ENCODE measurements around the gene ENAM. TPM values are rescaled to one million over a fixed set of nuclear protein-coding genes. Genes with fewer than 3 reads are reported as not detected.

ENAM gene, protein sequence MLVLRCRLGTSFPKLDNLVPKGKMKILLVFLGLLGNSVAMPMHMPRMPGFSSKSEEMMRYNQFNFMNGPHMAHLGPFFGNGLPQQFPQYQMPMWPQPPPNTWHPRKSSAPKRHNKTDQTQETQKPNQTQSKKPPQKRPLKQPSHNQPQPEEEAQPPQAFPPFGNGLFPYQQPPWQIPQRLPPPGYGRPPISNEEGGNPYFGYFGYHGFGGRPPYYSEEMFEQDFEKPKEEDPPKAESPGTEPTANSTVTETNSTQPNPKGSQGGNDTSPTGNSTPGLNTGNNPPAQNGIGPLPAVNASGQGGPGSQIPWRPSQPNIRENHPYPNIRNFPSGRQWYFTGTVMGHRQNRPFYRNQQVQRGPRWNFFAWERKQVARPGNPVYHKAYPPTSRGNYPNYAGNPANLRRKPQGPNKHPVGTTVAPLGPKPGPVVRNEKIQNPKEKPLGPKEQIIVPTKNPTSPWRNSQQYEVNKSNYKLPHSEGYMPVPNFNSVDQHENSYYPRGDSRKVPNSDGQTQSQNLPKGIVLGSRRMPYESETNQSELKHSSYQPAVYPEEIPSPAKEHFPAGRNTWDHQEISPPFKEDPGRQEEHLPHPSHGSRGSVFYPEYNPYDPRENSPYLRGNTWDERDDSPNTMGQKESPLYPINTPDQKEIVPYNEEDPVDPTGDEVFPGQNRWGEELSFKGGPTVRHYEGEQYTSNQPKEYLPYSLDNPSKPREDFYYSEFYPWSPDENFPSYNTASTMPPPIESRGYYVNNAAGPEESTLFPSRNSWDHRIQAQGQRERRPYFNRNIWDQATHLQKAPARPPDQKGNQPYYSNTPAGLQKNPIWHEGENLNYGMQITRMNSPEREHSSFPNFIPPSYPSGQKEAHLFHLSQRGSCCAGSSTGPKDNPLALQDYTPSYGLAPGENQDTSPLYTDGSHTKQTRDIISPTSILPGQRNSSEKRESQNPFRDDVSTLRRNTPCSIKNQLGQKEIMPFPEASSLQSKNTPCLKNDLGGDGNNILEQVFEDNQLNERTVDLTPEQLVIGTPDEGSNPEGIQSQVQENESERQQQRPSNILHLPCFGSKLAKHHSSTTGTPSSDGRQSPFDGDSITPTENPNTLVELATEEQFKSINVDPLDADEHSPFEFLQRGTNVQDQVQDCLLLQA
- 0.61 TPM for total RNA-seq
- long read RNA-seq = 0 reads

- no peak for TF ChIP-seq CTCF (IDR thresholded peaks at IDR 0.05)
- Histone ChIP-seq H3K9me3 (no peaks in the 10 kb centered on the region), H3K27ac (no peak within 1 kb of the TSS), H3K4me3 (no peak within 1 kb of the TSS), H3K27me3 (no peaks in the 10 kb centered on the region), H3K36me3 (no peaks in the 10 kb centered on the region), H3K4me1 (no peaks in the 10 kb centered on the region)
- ATAC-seq (no peak), DNase-seq (no peak)
- intact Hi-C loops (cut with DNase I) = no loop called here
These were observed at the start of gene ENAM for GRCh38 chr4:70628444-70628843. ENAM (plus strand) TSS chr4:70628744; CDS start chr4:70629501, 757 bp downstream.

GRCh38 chr4:70581980-70582379 lies 46.6 kb upstream of the ENAM start:
- no peak for ATAC-seq
- Histone ChIP-seq H3K27ac (no peak overlapping the region), H3K9me3 (no peaks in the 10 kb centered on the region), H3K4me3 (no peak overlapping the region), H3K36me3 (no peaks in the 10 kb centered on the region), H3K4me1 (no peaks in the 10 kb centered on the region), H3K27me3 (no peaks in the 10 kb centered on the region)
- intact Hi-C loops (cut with DNase I) = no loop called here
- no peak for DNase-seq
- no peak for TF ChIP-seq CTCF (IDR thresholded peaks at IDR 0.05)

GRCh38 chr4:70583952-70584834 lies 44.4 kb upstream of the ENAM start:
- ATAC-seq = peak; percentile 42
- Histone ChIP-seq H3K27me3 (no peaks in the 10 kb centered on the region), H3K4me1 (no peaks in the 10 kb centered on the region), H3K4me3 (no peak overlapping the region), H3K9me3 (no peaks in the 10 kb centered on the region), H3K36me3 (no peaks in the 10 kb centered on the region), H3K27ac (no peak overlapping the region)
- intact Hi-C loops (cut with DNase I) = no loop called here
- no peak for TF ChIP-seq CTCF (IDR thresholded peaks at IDR 0.05)
- no peak for DNase-seq

DNA sequence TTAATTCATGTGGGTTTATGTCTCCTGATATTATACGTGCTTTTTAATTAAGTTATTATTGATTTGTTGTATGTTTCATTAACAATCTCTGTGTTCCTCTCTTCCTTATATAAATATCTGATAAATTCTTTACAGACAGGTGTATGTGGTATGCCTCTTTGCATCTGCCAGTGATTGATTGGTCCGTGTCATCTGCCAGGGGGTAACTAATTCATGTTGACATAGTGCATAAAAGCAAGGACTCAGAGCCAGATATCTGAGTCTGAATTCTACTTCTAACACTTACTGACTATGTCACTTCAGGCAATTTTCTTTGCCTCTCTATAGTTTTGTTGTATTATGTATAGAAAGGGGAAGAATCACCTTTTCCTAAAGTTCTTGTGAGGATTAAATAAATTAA lies 41.7 kb upstream of the ENAM start:
- intact Hi-C loops (cut with DNase I) = no loop called here
- ATAC-seq = no peak
- no peak for DNase-seq

More for the DNA sequence above, 41.7 kb upstream of the ENAM start:
- H3K36me3 ChIP-seq = no peaks in the 10 kb centered on the region
- H3K9me3 ChIP-seq = no peaks in the 10 kb centered on the region
- no peak overlapping the region for H3K4me3 ChIP-seq
- H3K27ac ChIP-seq = no peak overlapping the region
- TF ChIP-seq CTCF (IDR thresholded peaks at IDR 0.05) = no peak
- H3K4me1 ChIP-seq = no peaks in the 10 kb centered on the region
- H3K27me3 ChIP-seq = no peaks in the 10 kb centered on the region

Data from upper lobe of right lung (tissue), 1 donor.